CD4-positive, alpha-beta T cell treated with Interleukin-15 for 4 hours (primary cell): Measurements from ENCODE around the gene PITPNM3.

ENCODE experiments used
- DNase-seq: peaks from one replicate; pipeline ENCODE4 v3.0.0-alpha.2; 2020; ENCODE audit warnings: low spot score

The PITPNM3 gene

GRCh38 chr17:6443692-6444570 is 112.4 kb downstream of the PITPNM3 start, which contains the start of gene PIMREG:
TSS of gene PIMREG (plus strand) at chr17:6444455. CDS start at chr17:6445111, 656 bp downstream.
- DNase-seq, result peak; percentile 86

- no peak for DNase-seq
Observed at GRCh38 chr17:6442775-6443174, 113.6 kb downstream of the PITPNM3 start.

GRCh38 chr17:6439951-6440350 is 116.4 kb downstream of the PITPNM3 start:
- no peak for DNase-seq

- DNase-seq, result no peak
Observed at GRCh38 chr17:6437956-6438355, 118.4 kb downstream of the PITPNM3 start.

DNA sequence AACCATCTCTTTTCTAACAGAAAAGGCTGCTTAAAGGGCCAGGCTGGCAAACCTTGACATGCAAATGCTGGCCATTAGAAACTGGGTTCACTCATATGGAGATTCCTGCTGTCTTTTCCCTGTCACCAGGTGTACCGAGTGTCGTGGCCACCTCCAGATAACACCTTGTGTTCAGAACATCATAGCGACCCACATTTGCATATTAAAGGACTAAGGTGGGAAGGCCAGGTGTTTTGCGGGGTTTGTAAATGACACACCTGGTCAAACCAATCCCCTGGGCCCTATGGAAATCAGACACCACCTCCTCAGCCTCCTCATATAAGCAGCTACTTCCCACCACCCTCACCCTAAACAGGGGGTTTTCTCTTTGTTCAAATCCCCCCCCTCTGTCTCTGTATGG is 118.9 kb downstream of the PITPNM3 start:
- no peak for DNase-seq

GRCh38 chr17:6435968-6436367 is 120.4 kb downstream of the PITPNM3 start:
- DNase-seq, result peak; percentile 64

GRCh38 chr17:6435051-6435450 is 121.3 kb downstream of the PITPNM3 start, which contains the start of gene AIPL1:
TSS of gene AIPL1 (minus strand) at chr17:6435121. CDS start at chr17:6435104, 17 bp downstream.
- DNase-seq, result no peak

GRCh38 chr17:6430769-6431168 is 125.6 kb downstream of the PITPNM3 start:
- no peak for DNase-seq

DNA sequence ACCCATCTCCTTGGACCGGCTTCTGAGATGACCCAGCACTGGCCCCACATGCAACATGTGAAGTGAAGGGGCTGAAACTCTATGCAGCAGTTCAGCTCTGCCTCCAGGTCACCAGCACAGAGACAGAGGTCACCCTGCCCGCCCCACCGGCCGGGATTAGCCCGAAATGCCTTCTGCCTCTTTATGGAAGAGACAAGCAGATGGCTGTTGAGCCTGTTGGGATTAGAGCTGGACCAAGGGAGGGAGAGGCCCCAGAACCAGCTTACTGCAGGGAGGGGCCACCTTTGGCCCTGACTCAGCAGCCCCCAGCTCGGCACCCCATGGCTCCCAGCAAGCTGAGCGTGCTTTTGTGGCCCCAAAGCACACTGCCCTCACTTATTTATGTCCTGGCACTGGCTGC is 127.1 kb downstream of the PITPNM3 start:
- no peak for DNase-seq

- DNase-seq, result no peak
Observed at GRCh38 chr17:6428207-6428965, 128.0 kb downstream of the PITPNM3 start.

- DNase-seq, result peak; percentile 33
Observed at GRCh38 chr17:6427279-6427781, 129.0 kb downstream of the PITPNM3 start.

GRCh38 chr17:6426356-6427101 is 129.8 kb downstream of the PITPNM3 start:
- DNase-seq, result no peak

- DNase-seq, result no peak
Observed at GRCh38 chr17:6425407-6425806, 130.9 kb downstream of the PITPNM3 start.

DNA sequence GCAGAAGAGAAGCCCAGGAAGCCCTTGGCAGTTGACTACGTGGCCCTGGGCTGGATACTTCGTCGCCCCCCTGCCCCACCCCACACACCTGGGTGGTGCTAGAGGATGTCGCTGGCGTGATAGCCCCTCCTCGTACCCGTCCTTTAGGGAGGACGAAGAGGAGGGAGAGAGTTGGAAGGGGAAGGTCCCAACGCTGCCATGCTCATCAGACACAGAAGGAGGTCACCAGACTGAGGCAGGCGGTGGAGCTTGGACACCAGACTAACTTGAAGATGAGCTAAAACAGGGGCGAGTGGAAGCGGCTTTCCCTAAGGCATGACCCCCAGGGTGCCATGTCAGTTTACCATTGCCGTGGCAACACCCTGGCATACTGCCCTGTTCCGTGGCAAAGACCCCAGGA is 132.4 kb downstream of the PITPNM3 start:
- DNase-seq, result no peak

- DNase-seq, result no peak
Observed at GRCh38 chr17:6422654-6423241, 133.6 kb downstream of the PITPNM3 start.

DNA sequence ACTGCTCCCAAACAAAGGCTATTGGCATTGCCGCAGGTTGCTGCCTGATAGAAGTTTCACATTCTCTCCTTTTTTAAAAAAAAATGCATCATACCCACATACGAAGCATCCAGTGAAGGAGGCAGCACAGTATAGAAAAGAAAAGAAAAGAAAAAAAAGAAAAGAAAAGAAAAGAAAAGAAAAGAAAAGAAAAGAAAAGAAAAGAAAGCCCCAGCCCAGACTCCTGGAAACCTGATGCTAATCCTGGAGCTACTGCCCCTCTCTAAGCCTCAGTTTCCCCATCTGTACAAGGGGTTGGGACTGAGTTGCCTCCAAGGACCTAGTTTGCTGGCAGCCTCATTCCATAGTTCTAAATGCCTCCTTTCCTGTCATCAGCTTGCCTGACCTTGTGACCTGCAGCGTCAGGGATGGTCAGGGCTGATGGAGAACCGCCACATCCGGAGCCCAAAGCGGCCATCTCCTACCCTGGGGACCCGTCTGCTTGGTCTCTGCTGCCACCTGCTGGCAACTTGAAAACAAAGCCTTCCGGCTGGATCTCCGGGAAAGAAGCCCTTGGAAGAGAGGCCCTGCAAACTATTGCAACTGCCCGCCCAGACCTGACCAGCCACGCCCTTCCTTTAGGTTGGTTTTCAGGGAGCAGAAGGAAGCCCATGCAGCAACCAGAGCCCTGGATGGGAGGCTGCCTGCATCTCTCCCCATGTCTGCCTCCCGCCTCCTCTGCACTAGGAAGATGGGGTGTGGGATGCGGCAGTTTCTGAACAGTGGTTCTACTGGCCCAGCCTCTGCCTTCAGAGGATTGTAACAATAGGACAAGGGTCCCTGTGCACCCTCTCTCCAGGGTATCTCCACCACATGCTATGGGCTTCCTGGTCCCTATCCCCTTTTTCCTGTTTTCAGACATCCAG is 134.4 kb downstream of the PITPNM3 start:
- DNase-seq, result peak; percentile 72

- no peak for DNase-seq
Observed at GRCh38 chr17:6420173-6420641, 136.1 kb downstream of the PITPNM3 start.

- no peak for DNase-seq
Observed at GRCh38 chr17:6415616-6416015, 140.7 kb downstream of the PITPNM3 start.

- DNase-seq, result no peak
Observed at GRCh38 chr17:6413065-6413464, 143.3 kb downstream of the PITPNM3 start.

DNA sequence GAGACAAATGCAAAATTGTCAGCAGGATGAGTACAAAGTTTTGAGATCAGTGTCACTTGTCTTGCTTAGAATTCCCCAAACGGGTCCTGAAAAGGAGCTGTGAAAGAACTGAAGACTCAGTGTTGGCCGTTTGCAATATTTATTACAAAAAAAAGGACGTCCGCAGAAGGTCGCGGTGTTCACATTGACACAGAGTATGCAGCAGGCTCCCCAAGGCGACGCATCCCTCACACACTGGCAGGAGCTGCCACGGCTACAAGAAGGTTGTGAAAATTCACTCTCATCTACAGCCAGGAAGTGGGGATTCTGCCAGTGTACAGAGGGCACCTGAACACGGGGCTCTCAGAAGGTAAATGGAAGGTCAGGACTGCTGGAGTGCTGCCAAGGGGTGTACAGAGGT is 147.6 kb downstream of the PITPNM3 start:
- no peak for DNase-seq
